Cardiac fibroblast (primary cell): Measurements from ENCODE around the gene SETD5.
"Not testable (repeated sequence)": the region's sequence is repeated elsewhere in the genome, so short reads cannot be mapped to it uniquely, and the experiment has no call there.

Experiments
- DNase-seq, 2 donors: peaks; one replicate each; pipeline versions ENCODE4 v3.0.0 to v3.0.0-alpha.2; 2010; ENCODE audit warnings: low read depth in 2 of 2
- H3K4me3 ChIP-seq, 2 donors: replicated peaks in 1 of 2; 1 replicate in 1 of 2; 2 replicates in 1 of 2; pipeline ENCODE4 v1.5.1; 2011; ENCODE audit warnings: low read depth in 2 of 2, low read length in 2 of 2, mild to moderate bottlenecking in 2 of 2, moderate library complexity in 1 of 2
- CTCF ChIP-seq: IDR thresholded peaks from one replicate; pipeline ENCODE4 v1.5.1; 2011; ENCODE audit warnings: low read depth, mild to moderate bottlenecking, low read length, inconsistent platforms

SETD5 gene

GRCh38 chr3:9476935-9477334 lies 79.5 kb downstream of the SETD5 start:
- H3K4me3 ChIP-seq: no peak overlapping the region
- TF ChIP-seq CTCF: no peak
- DNase-seq: no peak

GRCh38 chr3:9480265-9480664 lies 82.8 kb downstream of the SETD5 start:
- TF ChIP-seq CTCF: no peak
- no peak for DNase-seq
- no peak overlapping the region for H3K4me3 ChIP-seq

- DNase-seq: no peak
- TF ChIP-seq CTCF: no peak
- H3K4me3 ChIP-seq: no peak overlapping the region
These were observed 87.8 kb downstream of the SETD5 start for GRCh38 chr3:9485248-9485647.

GRCh38 chr3:9491506-9491905 lies 94.1 kb downstream of the SETD5 start:
- no peak overlapping the region for H3K4me3 ChIP-seq
- DNase-seq: no peak
- no peak for TF ChIP-seq CTCF

- DNase-seq, H3K4me3 ChIP-seq: not testable (repeated sequence)
These were observed 96.6 kb downstream of the SETD5 start for GRCh38 chr3:9494036-9494435.

- H3K4me3 ChIP-seq: no peak overlapping the region
- DNase-seq: no peak
- no peak for TF ChIP-seq CTCF
These were observed 99.5 kb downstream of the SETD5 start for GRCh38 chr3:9496893-9497292.

- TF ChIP-seq CTCF: no peak
- peak in 1 of 2 donors; percentile 34 for DNase-seq
- H3K4me3 ChIP-seq: no peak overlapping the region
These were observed 100.6 kb downstream of the SETD5 start for GRCh38 chr3:9497821-9498565.
